Kidney (tissue), 14 donors: ENCODE measurements around the gene SPNS1. TPM values are rescaled to one million over a fixed set of nuclear protein-coding genes. Genes with fewer than 3 reads are reported as not detected.

Source experiments
- DNase-seq, 5 donors: peaks; one replicate each; pipeline ENCODE4 v3.0.0-alpha.2; 2013 to 2020
- FAIRE-seq: peaks from 2 replicates; lab custom pipeline; 2012; peaks lifted over from hg19 to GRCh38; lab: Jason Lieb, UNC
- H3K27ac ChIP-seq, 2 donors: one replicate each; pipeline ENCODE4 v1.7.0; 2013; ENCODE audit warnings: low read depth in 2 of 2, low read length in 2 of 2, inconsistent platforms in 1 of 2
- H3K27me3 ChIP-seq: one replicate; pipeline ENCODE4 v1.7.1; 2013; ENCODE audit warnings: low read length, inconsistent platforms; ENCODE audit not compliant: control insufficient read depth, insufficient read depth
- H3K36me3 ChIP-seq, 3 donors: one replicate each; pipeline versions ENCODE4 v1.7.0 to v1.7.1; 2013; ENCODE audit warnings: low read length in 3 of 3, control low read depth in 1 of 3, inconsistent platforms in 1 of 3; ENCODE audit not compliant: insufficient read depth in 3 of 3, control insufficient read depth in 2 of 3
- H3K4me1 ChIP-seq, 3 donors: one replicate each; pipeline versions ENCODE4 v1.7.0 to v1.7.1; 2013; ENCODE audit warnings: low read length in 3 of 3, inconsistent platforms in 1 of 3, low read depth in 1 of 3; ENCODE audit not compliant: control insufficient read depth in 2 of 3, insufficient read depth in 2 of 3
- H3K4me3 ChIP-seq, 3 donors: one replicate each; pipeline versions ENCODE4 v1.7.0 to v1.8.1; 2013; ENCODE audit warnings: low read length in 3 of 3, control low read depth in 1 of 3, inconsistent platforms in 1 of 3
- H3K9ac ChIP-seq, 3 donors: one replicate each; pipeline versions ENCODE4 v1.7.0 to v1.7.1; 2013; ENCODE audit warnings: low read length in 3 of 3, control low read depth in 1 of 3, inconsistent platforms in 1 of 3
- H3K9me3 ChIP-seq, 3 donors: one replicate each; pipeline versions ENCODE4 v1.7.0 to v1.7.1; 2013; ENCODE audit warnings: low read length in 3 of 3, control low read depth in 1 of 3, inconsistent platforms in 1 of 3; ENCODE audit not compliant: control insufficient read depth in 2 of 3, insufficient read depth in 1 of 3
- intact Hi-C: fragments of 100-400 bp; cut with DNase I; formaldehyde crosslinking; loops from one replicate; pipeline ENCODE4 v1.11.1; 2022
- polyA plus RNA-seq: library from polyadenylated mRNA; stranded (reverse); fragments of 350-450 nt; fragmentation: Illumina TruSeq; extraction: RNeasy Lipid Tissue Mini Kit (QIAGEN cat#74804); gene quantifications from one replicate; pipeline ENCODE4 v1.2.3, GENCODE V29; 2014; ENCODE audit warnings: low read depth, low replicate concordance; ENCODE audit not compliant: insufficient read depth
- total RNA-seq: library from RNA; stranded (reverse); fragmentation: NEBNext Ultra II Directional; extraction: Animal tissue kit (Norgen Biotek cat#: 25700); gene quantifications from one replicate; pipeline ENCODE4 v1.2.1, GENCODE V29; 2021
- TF ChIP-seq, protein P1 (sequence below): IDR thresholded peaks from 3 replicates; pipeline ENCODE4 v1.5.1; 2012; ENCODE audit warnings: mild to moderate bottlenecking, moderate library complexity, borderline replicate concordance; ENCODE audit not compliant: insufficient read depth; ENCODE audit errors: extremely low read depth
- donor health status: control.
- donor health status: control.
- donor health status: control.
- donor health status: control.
- donor health status: control.
- donor health status: DM: yes; HTN: yes; CAD: no.
- donor health status: Normal renal cell carcinoma (clear cell type).

The SPNS1 gene
- total and polyA plus RNA-seq, 2 donors from 2014 or later = 34.5 to 38.4 TPM

DNA sequence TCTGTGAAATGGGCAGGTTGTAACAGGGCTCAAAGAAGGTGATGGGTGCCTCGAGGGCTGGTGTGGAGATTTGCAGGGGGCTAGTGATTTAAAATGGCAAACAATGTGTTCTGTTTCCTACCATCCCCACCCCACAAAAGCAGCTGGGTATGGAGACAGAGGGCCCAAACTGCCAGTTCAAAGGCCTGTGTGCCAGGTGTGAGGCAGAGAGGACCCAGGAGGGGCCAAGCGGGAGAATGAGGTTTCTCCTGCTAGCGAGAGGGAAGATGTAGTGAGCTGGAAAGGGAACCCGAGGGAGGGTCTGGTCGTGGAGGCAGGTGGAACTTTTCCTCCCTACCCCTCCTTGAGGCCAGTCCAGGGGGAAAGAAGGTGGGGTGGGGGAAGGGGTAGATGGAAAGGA is 49.7 kb downstream of the SPNS1 start:
- Histone ChIP-seq H3K9me3 (no peaks in the 10 kb centered on the region), H3K4me1 (no peaks in the 10 kb centered on the region), H3K27ac (no peak overlapping the region), H3K4me3 (no peak overlapping the region), H3K9ac (no peak overlapping the region), H3K36me3 (no peaks in the 10 kb centered on the region), H3K27me3 (no peaks in the 10 kb centered on the region)
- TF ChIP-seq, protein P1, sequence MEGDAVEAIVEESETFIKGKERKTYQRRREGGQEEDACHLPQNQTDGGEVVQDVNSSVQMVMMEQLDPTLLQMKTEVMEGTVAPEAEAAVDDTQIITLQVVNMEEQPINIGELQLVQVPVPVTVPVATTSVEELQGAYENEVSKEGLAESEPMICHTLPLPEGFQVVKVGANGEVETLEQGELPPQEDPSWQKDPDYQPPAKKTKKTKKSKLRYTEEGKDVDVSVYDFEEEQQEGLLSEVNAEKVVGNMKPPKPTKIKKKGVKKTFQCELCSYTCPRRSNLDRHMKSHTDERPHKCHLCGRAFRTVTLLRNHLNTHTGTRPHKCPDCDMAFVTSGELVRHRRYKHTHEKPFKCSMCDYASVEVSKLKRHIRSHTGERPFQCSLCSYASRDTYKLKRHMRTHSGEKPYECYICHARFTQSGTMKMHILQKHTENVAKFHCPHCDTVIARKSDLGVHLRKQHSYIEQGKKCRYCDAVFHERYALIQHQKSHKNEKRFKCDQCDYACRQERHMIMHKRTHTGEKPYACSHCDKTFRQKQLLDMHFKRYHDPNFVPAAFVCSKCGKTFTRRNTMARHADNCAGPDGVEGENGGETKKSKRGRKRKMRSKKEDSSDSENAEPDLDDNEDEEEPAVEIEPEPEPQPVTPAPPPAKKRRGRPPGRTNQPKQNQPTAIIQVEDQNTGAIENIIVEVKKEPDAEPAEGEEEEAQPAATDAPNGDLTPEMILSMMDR = no peak
- no peak for FAIRE-seq
- no peak for DNase-seq
- intact Hi-C loops = no loop called here

DNA sequence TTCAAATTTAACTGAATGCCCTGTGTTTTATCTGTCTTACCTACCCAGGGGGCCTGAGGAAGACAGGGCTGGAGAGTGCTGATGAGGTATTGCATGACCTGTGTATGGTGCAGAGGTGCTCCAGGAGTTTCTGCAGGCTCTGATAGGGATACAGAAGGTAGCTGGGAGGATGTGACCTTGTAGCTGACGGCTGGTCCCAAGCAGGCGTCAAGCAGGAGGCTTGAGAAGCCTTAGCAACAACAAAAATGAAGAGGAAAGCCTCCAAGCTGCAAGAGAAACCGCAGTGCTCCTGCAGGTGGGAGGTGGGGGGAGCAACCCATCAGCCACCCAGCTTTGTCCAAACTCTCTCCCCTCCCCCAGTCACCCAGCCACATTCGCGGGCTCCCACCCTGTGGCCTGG is 50.6 kb downstream of the SPNS1 start:
- Histone ChIP-seq H3K9me3 (no peaks in the 10 kb centered on the region), H3K27ac (no peak overlapping the region), H3K4me1 (no peaks in the 10 kb centered on the region), H3K9ac (no peak overlapping the region), H3K27me3 (no peaks in the 10 kb centered on the region), H3K4me3 (no peak overlapping the region), H3K36me3 (no peaks in the 10 kb centered on the region)
- intact Hi-C loops = no loop called here
- no peak for FAIRE-seq
- no peak for DNase-seq
- TF ChIP-seq, protein P1 = no peak

DNA sequence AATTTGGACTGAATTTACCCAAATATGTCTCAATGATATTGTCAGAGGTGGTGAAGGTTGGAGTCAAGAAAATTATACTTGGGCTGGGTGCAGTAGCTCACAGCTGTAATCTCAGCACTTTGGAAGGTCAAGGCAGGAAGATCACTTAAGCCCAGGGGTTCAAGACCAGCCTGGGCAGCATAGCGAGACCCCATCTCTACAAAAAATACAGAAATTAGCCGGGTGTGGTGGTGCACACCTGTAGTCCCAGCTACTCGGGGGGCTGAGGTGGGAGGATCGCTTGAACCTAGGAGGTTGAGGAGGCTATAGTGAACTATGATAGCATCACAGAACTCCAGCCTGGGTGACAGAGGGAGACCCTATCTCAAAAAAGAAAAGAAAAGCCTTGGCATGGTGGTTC is 51.2 kb downstream of the SPNS1 start:
- TF ChIP-seq, protein P1 = no peak
- Histone ChIP-seq H3K9me3 (no peaks in the 10 kb centered on the region), H3K36me3 (no peaks in the 10 kb centered on the region), H3K27ac (no peak overlapping the region), H3K4me3 (no peak overlapping the region), H3K9ac (no peak overlapping the region), H3K4me1 (no peaks in the 10 kb centered on the region), H3K27me3 (no peaks in the 10 kb centered on the region)
- intact Hi-C loops = no loop called here
- DNase-seq (no peak), FAIRE-seq (no peak)

DNA sequence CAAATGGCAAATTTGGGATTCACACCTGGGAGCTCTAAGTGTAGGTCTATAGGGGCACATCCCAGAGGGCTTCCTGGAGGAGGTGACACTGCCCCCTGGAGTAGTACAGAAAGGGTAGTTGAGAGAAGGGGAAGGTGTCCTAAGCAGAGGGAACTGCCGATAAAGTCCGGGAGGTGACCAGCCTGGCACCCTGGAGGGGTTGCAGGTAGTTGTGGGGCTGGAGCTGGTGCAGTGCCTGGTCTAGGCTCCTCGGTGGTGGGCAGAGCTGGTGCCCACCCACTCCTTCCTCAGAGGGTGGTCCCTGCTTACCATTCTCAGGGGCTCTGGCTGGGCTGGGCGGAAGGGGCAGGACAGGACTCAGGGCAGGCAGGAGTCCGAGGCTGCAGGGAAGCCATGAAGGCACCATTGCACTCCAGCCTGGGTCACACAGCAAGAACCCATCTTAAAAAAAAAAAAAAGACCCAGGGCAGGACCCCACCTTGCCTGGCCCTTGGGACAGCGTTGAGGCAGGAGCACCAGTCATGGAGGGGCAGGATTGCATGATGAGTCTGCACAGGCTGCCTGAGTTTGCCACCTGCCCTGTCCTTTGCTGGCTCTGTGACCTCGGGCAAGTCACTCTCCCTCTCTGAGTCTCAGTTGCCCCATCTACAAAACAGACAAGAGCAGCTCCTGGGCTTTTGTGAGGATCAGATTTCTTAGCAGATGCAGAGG is 54.0 kb downstream of the SPNS1 start:
- TF ChIP-seq, protein P1 = no peak
- H3K27me3 ChIP-seq = no peaks in the 10 kb centered on the region
- H3K9me3 ChIP-seq = no peaks in the 10 kb centered on the region
- no peak overlapping the region for H3K4me3 ChIP-seq
- no peak overlapping the region for H3K9ac ChIP-seq
- no peaks in the 10 kb centered on the region for H3K4me1 ChIP-seq
- no peaks in the 10 kb centered on the region for H3K36me3 ChIP-seq
- no peak overlapping the region for H3K27ac ChIP-seq
- intact Hi-C loops = no loop called here
- no peak for FAIRE-seq
- no peak for DNase-seq
